ENCODE measurements around the gene TMEM87A.
"Not testable (repeated sequence)": the region's sequence is repeated elsewhere in the genome, so short reads cannot be mapped to it uniquely, and the experiment has no call there.

The TMEM87A gene, protein sequence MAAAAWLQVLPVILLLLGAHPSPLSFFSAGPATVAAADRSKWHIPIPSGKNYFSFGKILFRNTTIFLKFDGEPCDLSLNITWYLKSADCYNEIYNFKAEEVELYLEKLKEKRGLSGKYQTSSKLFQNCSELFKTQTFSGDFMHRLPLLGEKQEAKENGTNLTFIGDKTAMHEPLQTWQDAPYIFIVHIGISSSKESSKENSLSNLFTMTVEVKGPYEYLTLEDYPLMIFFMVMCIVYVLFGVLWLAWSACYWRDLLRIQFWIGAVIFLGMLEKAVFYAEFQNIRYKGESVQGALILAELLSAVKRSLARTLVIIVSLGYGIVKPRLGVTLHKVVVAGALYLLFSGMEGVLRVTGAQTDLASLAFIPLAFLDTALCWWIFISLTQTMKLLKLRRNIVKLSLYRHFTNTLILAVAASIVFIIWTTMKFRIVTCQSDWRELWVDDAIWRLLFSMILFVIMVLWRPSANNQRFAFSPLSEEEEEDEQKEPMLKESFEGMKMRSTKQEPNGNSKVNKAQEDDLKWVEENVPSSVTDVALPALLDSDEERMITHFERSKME

DNA sequence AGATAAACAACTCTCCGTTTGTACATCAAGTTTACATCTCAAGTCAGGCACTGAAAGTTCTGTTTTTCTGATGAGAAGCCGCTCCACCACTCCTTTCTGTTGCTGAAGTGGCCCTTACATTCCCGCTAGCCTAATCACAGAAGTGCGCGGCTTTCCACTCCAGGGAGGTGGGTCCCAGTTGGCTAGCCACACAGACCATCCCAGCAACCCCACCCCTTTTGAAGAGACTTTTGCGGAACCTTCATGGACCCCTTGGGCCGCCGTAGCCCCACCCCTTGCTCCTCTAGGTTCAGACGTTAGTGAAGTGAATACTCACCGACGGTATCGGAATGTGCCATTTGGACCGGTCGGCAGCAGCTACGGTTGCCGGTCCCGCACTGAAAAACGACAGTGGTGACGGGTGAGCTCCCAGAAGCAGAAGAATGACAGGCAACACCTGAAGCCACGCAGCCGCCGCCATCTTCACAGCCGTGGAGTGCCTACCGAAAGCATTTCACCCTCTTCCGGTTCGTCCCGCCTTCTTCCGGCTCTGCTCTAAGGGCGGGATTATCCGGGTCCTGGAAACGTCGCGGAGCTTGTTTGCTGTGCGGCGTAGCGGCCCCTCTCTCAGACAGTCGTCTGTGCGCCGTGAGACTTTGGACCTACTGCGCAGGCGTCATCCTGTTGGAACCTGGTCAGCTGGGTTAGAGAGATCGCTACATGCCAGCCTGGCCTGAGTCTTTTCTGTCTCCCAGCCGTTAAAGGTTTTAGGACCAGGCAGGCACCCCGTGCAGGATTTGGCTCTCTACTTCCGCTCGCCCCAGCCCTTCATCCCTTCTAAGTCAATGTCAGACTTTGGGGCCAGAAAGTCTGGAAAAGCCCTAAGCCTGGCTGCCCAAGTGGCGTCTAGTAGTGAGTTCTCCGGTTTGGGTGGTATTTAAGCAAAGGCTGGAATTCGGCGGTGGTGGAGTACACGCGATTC lies at the start of gene TMEM87A, which contains the start of gene GANC:
Gene TMEM87A (minus strand): TSS at position 495 of the 961 bp plus-strand sequence. CDS start 35 bp downstream, at position 460.
Gene GANC (plus strand): TSS at position 263 of the 961 bp plus-strand sequence. CDS start 1,281 bp downstream, outside the sequence.
- FAIRE-seq (peak; percentile 81), DNase-seq (ENCODE audit: low spot score) (peak; percentile 97)

DNA sequence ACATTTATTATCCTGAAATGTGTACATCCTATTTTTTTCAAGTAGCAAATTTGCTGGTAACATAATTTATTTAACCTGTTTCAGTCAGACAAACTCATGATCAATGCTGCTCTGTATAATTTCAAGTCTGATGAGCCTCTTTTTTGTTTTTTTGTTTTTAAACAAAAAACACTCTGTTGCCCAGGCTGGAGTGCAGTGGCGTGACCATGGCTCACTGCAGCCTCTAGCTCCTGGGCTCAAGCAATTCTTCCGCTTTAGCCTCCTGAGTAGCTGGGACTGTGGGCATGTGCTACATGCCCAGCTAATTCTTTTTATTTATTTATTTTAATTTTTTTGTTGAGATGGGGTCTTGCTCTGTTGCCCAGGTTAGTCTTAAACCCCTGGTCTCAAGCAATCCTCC lies 46.0 kb upstream of the TMEM87A start:
- FAIRE-seq (no peak), DNase-seq (ENCODE audit: low spot score) (no peak)

DNA sequence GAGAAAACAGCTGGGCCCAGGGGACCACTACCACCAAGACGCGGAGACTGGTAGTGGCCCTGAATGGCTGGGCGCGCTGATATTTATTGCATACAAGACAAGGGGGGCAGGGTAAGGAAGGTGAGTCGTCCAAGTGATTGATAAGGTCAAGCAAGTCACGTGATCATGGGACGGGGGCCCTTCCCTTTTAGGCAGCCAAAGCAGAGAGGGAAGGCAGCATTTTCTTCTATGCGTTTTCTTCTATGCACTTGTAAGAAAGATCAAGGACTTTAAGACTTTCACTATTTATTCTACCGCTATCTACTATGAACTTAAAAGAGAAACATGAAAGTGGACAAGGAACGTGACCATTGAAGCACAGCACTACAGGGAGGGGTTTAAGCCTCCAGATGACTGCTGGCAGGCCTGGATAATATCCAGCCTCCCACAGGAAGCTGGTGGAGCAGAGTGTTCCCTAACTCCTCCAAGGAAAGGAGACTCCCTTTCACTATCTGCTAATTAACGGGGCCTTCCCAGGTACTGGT lies 43.1 kb upstream of the TMEM87A start:
- FAIRE-seq; DNase-seq (ENCODE audit: low spot score): not testable (repeated sequence)

DNA sequence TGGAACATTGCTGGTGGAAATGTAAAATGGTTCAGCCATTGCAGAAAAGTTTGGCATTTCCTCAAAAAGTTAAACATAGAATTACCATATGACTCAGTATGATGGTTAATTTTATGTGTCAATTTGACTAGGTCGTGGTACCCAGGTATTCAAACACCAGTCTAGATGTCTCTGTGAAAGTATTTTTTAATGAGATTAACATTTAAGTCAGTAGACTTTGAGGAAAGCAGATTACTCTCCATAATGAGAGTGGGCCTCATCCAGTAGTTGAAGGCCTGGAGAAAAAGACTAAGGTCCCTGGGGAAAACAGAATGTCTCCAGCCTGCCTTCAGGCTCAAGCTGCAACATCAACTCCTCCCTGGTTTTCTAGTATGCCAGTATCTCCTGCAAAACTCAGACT lies 42.3 kb upstream of the TMEM87A start:
- DNase-seq (ENCODE audit: low spot score) = no peak
- FAIRE-seq = no peak

DNA sequence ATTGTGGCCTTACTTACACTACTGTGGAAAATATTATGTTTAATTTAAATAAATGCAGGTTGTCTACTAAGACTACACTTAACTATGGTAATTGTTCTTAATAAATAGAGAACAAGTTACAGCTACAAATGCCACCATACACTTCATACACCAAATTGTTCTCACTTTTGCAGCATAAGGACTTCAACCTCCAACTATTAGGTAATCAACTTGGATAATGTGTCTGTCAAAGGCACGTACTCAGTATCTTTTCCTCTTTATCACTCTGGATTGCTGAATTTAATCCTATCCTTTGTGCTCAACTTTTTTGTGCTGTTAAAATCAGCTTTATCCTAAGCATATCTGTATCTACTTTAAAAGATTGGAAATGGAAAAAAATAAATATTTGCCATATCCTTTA lies 41.6 kb upstream of the TMEM87A start:
- no peak for DNase-seq (ENCODE audit: low spot score)
- no peak for FAIRE-seq

DNA sequence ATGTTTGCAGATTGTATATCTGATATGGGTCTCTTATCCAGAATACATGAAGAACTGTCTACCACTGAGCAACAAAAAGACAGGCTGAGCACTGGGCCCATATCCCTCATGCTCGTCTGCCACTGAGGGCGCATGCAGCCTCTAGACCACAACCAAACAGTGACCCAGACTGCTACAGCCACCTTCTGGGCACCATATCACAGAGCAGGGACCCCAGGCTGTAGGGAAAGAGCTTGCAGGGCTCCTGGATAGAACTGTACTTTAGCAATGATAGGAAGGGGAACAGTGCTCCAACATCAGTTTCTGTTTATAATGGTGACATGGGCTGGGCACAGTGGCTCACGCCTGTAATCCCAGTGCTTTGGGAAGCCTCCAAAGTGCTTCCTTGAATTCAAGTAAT lies 40.2 kb upstream of the TMEM87A start:
- FAIRE-seq (no peak), DNase-seq (ENCODE audit: low spot score) (no peak)

DNA sequence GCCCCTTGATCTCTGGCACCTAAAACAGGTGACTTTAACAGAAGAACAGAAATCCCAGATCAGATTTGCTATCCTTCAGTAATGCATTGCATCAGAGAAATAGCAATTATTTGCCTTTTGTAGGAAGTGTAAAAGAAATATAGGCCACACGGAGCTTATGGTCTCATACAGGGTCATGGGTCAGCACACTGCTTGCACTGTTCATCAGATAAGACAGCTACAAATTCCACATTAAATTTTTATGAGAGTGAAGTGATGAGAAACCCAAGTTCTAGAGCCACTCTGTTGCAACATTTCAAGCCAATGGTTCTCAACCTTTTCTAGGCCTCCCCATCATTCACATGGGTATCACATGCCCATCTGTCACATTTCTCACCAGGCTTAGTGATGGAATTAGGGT lies 33.4 kb upstream of the TMEM87A start:
- no peak for FAIRE-seq
- no peak for DNase-seq (ENCODE audit: low spot score)

DNA sequence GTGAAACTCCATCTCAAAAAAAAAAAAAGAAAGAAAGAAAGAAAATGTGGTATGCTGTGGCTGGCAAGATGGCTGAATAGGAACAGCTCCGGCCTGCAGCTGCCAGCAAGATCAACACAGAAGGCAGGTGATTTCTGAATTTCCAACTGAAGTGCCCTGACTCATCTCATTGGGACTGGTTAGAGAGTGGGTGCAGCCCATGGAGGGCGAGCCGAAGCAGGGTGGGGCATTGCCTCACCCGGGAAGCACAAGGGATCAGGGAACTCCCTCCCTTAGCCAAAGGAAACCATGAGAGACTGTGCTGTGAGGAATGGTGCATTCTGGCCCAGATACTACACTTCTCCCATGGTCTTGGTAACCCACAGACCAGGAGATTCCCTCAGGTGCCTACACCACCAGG lies 27.8 kb upstream of the TMEM87A start:
- not testable (repeated sequence) for DNase-seq (ENCODE audit: low spot score); FAIRE-seq

DNA sequence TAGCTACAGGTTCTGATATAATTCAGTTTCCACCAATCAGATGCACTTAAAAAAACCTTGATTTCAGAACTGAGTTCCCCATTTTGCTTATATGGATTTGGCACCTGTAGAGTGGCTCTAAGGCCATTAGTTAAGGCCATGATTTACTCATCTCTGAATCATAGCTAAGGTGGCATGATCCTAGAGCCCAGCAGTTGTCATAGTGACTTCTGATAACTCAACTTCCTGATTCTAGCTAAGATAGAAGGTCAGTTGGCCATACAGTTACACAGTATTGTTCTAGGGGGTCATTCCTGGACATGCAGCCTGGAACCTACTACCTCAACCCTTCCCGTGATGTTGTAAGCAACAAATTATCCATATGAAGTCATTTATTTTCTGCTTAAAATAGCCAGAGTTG lies 15.9 kb upstream of the TMEM87A start:
- FAIRE-seq = no peak
- peak; percentile 41 for DNase-seq (ENCODE audit: low spot score)

DNA sequence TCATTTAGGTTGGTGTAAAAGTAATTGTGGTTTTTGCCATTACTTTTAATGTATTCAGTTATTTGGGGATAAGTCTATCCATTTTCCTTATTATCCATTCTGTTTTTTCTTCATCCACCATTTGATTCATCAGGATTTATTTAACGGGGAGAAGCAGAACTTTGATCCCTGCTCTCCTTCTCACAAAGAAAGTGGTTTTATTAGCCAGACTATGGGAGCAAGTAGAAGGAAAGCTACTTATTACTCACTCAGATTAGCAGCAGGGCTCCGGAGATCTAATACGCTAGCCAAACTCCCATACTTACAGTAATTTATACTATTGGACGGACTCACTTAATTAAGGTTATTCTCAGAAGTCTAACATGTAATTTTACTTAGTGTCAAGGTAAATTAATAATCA lies 14.7 kb upstream of the TMEM87A start:
- DNase-seq (ENCODE audit: low spot score) (no peak), FAIRE-seq (no peak)

DNA sequence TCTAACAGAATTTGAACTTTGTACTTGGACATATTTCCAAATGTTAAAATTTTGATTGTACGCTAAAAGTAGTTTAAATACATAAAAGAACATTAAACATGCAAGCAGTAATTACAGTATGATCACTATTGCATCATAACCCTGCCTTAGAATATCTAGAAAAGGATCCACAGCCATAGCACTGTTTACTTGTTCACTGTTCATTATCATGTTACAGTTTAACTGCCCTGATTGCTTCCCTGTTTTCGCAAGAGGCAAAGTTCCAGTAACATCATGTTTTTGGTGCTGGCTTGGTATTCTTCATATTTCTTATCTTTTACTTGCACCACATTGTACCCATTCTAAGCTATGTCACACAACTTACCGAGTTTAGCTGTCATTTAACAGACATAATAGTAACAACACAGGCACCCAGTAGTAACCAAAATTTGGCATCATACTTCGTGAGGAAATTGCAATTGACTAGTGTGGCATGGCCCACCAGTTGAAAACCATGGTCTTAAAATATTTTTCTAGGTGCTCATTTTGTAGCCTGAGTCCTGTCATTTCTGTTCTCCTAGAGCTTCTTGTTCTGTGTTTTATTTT lies 13.3 kb upstream of the TMEM87A start:
- DNase-seq (ENCODE audit: low spot score) (no peak), FAIRE-seq (no peak)

DNA sequence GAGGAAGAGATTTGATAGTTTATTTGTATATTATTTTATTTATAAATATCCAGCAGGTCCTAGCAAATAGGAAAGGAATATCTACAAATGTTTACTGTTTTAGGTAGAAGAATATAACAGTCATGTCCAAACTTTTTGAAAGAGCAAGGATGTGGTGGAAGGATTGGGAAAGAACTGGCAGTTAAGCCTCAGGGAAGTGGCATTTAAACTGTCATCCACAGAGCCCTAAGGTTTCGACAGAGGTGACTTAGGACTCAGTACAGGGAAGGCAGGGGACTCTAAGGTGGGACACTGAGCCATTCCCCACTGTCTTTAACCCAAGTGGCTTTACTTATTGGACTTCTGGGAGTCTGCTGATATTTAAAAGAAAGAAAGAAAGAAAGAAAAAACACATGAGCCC lies 11.8 kb upstream of the TMEM87A start:
- FAIRE-seq (no peak), DNase-seq (ENCODE audit: low spot score) (no peak)

DNA sequence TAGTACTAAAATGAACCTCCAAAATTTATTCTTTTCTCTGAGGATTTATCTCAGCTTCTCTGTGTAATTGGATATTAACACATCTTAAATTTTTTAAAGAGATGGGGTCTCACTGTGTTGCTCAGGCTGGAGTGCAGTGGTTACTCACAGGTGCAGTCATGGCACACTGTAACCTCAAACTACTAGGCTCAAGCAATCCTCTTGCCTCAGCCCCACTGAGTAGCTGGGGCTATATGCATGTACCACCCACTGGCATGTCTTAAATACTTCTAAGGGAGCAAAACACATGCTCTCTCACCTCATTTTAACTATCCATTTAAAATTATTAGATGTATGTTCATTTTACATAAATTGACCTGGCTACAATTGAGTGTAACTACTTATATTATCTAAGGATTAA lies 11.3 kb upstream of the TMEM87A start:
- no peak for DNase-seq (ENCODE audit: low spot score)

DNA sequence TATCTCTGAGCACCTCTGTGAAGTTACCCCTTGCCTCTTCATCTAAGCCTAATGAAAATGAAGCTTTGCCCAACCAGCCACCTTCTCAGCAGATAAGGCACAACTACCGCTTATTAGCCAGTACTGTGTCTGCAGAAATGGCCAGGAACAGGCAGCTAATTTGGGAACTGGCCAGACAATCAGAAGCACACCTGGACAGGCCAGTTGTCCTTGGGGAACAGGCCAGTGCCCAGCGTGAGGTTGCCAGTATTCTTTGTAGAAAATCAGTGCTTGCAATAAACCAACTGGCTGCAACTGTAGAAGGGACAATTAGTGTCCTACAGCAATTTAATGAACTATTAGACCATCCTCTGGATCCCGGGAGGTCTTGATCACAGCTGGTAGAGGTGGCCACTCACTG lies 10.4 kb upstream of the TMEM87A start:
- no peak for DNase-seq (ENCODE audit: low spot score)
- no peak for FAIRE-seq

More for the DNA sequence above, 11.3 kb upstream of the TMEM87A start:
- no peak for FAIRE-seq

DNA sequence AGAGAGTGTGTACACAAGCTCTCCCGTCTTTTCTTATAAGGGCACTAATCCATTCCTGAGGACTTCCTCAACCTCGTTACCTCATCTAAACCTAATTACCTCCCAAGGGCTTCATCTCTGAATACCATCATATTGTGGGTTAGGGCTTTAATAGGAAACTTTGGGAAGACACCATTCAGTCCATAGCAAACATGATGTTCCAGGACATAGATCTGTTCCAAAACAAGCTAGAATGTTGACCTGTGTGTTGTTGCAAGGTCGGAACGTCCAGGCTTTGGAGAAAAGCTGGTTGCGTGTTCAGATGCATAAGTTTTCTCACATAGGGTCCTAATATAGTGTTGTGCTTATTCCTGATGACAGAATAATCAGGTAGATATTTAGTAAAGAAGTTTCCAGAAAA lies 9.7 kb upstream of the TMEM87A start:
- FAIRE-seq (no peak), DNase-seq (ENCODE audit: low spot score) (no peak)

DNA sequence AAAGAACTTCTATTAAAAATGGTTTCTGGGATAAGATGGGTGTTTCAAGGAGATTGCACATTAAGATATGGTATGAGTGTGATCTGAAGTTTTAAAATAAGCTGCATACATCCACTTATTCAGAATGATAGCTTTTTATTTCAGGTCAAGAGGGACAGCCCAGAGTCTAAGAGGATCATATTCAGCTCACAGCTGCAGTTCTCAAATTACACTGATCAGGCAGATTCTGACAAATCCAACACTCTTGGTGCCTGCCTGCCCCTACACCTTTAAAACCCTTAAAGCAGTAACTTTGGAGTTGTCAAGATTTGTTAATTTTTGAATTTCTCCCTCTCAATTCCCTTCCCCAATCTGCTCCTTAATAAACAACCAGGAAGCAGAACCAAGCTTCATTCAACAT lies 9.1 kb upstream of the TMEM87A start:
- DNase-seq (ENCODE audit: low spot score) (no peak), FAIRE-seq (no peak)

DNA sequence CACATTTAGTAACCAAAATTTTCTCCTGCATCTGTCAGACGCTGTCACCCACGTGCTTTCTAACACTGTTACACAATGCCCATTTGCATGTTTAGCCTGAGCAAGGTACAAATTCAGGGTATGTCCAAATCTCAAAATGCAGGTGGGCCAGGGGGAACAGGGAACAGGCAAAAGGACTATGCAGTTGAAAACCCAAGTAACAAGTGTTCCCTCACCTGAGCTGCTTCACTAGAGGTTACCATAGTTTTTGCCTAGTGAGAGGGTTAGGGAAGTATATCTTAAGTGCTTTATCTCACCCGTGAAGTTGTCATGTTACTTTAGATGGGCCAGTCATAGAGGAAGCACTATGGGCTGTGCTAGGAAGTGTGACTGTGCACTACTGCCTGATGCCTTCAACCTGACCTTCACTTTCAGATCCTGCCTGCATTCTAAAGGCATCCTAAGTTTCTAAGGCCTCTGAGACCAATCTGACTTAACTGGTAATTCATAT lies 6.0 kb upstream of the TMEM87A start:
- FAIRE-seq = no peak

DNA sequence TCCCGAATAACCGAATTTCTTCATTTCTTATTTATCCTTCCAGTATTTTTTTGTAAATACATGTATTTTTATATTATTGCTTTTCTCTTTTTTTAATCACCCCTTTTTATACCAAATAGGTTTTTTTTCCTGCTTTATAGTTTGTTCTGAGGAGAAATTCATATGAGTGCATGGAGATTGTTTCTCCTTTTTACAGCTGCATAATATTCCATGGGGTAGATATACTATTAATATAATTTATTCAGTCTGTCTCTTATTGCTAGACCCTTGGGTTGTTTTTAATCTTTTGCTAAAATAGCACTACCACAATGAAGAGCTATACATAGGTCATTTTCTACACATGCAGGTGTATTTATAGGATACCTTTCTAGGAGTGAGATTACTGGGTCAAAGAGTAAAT lies 3.5 kb upstream of the TMEM87A start:
- FAIRE-seq (no peak), DNase-seq (ENCODE audit: low spot score) (no peak)

More for the DNA sequence above, 6.0 kb upstream of the TMEM87A start:
- DNase-seq (ENCODE audit: low spot score) = no peak

DNA sequence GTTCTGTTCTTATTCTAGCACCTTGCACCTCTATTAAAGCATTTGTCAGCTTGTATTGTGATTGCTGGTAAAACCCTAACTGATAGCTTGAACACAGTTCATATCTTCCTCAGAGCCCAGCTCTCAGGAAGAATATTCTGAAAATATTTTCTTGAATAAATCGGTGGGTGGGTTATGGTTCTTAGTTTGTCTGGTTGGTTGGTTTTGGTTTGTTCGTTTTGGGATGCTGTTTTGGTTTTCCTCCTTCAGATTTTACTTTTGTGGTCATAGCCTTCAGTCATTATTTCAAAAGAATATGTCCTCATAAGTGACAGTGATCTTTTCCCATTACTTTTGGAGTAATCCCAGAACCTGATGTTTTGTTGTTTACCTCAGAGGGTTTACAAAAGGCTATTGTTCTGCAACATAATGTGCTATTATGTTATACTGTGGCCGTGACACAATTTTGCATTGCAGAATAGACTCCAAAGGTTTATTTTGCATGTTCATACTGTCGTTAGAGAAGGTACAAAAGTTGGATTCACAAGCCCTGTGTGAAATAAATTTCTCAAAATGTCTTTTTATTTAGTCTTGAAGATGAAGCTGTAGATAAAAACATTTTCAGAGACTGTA lies 2.7 kb upstream of the TMEM87A start:
- no peak for FAIRE-seq
- no peak for DNase-seq (ENCODE audit: low spot score)

DNA sequence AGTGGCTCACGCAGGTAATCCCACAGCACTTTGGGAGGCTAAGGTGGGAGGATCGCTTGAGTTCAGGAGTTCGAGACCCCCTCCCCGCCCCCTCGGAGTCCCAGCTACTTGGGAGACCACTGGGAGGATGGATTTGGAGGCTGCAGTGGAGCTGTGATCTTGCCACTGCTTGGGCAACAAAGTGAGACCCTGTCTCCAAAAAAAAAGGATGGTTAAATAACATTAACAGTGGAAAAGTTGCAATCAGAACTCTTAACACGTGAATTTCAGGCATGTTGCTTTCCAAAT lies 1.4 kb upstream of the TMEM87A start:
- FAIRE-seq (no peak), DNase-seq (ENCODE audit: low spot score) (no peak)

All from RCC 7860 (cell line).